GM18511 (cell line): Measurements from ENCODE around the gene KCNIP1.

Experiments
- ATAC-seq: cut with Tn5 transposase; IDR thresholded peaks from one replicate; pipeline ENCODE4 v1.9.1; 2021; ENCODE audit warnings: mild to moderate bottlenecking, moderate library complexity; ENCODE audit not compliant: unreplicated experiment

KCNIP1 gene

GRCh38 chr5:170590566-170590965 is 86.7 kb downstream of the KCNIP1 start:
- no peak for ATAC-seq

DNA sequence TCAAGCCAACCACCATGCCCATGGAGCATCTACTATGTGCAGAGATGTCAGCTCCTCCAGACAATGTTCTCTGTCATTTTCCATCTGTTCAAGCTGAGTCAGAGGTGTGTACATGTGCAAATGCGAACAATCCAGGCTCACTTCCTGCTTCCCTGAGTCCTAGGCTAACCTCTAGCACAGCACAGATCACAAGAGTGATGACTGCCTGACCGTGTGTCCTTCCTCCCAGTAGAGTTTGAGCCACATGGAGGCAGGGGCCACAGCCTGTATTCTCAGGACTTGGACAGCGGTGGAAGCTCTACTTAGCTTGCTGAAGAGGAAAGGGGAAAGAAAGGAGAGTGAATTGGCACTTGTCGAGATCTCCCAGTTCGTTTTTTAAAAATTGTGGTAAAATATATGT is 87.2 kb downstream of the KCNIP1 start:
- no peak for ATAC-seq

DNA sequence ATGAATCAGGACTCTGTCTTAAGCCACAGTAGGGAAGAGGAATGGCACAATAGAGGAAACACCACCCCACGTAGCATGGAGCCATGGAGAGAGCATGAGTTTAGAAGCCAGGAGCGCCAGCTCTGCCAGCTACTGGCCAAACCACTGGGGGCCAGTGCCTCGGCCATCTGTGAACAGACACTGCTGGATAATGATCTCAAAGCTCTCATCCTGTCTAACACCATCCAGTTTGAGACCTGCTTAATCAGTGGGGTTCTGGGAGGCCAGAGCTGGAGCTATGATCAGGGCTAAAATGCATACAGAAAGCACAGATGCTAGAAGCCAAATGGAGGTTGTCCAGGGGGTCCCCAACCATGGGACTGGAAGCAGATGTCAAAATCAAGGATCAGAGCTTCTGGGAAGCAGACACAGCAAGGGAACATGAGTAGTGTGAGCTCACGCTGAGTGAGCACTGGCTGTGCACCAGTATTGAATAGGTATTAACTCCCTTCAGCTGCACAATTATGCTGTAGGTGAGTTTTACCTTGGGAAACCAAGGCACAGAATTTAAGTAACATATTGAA is 92.7 kb downstream of the KCNIP1 start:
- ATAC-seq, result no peak

DNA sequence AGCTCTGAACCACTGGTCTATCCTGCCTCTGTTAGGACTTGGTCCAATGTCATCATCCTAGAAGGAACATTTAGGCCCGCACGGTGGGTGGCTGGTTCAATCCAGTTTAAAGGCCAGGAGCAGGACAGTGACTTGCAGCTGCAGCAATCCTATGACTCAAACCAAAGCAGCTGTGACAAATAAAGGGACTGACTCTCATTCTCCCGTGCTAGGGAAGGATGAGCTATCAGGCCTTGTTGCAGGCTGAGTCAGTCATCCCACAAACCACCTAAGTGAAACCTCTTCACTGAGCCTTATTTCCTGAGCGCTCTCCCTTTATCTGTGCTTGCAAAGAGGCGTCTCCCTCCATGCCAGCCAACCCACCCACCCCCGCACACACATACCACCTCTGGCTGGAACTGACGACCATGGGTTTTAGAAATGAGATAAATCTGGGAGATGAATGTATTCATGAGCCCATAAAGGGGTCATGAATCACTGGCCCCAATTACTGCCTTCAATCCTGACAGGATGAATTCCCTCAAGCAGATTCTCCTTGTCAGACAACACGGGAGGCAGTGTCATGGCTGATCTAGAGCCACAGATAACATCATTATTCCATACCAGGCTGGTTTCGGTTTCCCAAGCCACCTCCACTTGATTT is 93.4 kb downstream of the KCNIP1 start:
- ATAC-seq, result no peak

DNA sequence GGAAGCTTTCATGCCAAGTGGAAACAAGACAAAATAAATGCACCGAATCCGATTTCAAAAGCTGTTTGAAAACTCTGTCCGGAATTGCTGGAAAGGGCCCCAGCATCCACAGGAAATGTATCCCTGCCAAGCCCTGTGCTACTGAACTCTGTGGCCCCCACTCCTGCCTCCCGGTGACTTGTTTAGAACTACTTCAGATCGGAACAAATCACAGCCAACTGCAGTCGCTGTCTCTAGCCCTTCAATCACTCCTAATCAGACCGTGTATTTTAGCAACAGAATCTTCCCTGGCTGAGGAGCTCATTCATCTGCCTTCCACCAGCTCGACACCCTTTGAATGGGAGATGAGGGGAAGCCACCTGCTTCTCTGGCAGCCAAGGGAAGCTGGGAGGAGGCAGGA is 94.1 kb downstream of the KCNIP1 start:
- no peak for ATAC-seq

DNA sequence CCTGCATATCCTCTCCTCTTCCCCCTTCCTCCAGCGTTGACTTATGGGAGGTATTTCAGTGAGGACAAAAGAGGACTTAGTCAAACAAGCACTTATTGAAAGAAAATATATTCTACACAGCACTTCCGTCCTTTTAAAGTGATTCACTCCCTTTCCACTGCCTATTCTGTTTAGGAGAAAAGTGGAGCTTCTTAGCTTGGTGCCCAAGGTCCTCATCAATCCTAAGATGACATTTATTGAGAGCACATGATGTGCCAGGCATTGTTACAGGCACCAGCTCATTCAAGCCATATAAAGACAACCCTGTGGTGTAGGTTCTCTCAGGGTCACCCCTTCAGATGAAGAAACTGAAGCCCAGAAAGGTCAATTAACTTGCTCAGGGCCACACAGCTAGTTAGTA is 95.9 kb downstream of the KCNIP1 start:
- ATAC-seq, result no peak

DNA sequence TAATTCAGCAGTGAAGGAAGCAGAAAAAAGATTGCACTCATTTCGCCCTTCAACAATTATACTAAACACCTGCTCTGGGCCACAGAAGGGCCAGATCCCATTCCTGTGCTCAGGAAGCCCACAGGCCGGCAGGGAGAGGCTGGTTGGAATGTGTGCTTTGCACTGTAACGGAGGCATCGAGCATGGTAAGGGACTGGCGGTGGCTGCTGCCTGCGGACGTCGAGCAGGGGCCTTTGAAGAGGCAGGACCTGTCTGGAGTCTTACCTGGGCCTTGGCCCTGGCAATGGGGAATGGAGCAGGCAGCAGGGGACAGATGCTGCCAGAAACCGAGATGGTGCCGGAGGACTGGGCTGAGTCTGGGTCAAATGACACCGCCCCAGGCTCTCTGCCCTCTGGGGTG is 97.8 kb downstream of the KCNIP1 start:
- ATAC-seq, result no peak

- ATAC-seq, result no peak
These were observed 99.3 kb downstream of the KCNIP1 start for GRCh38 chr5:170603109-170603508.

- ATAC-seq, result no peak
These were observed 100.1 kb downstream of the KCNIP1 start for GRCh38 chr5:170603578-170604565.

- ATAC-seq, result no peak
These were observed 103.1 kb downstream of the KCNIP1 start for GRCh38 chr5:170606941-170607340.

- no peak for ATAC-seq
These were observed 107.8 kb downstream of the KCNIP1 start for GRCh38 chr5:170611449-170612090.

- no peak for ATAC-seq
These were observed 108.4 kb downstream of the KCNIP1 start for GRCh38 chr5:170612256-170612678.

DNA sequence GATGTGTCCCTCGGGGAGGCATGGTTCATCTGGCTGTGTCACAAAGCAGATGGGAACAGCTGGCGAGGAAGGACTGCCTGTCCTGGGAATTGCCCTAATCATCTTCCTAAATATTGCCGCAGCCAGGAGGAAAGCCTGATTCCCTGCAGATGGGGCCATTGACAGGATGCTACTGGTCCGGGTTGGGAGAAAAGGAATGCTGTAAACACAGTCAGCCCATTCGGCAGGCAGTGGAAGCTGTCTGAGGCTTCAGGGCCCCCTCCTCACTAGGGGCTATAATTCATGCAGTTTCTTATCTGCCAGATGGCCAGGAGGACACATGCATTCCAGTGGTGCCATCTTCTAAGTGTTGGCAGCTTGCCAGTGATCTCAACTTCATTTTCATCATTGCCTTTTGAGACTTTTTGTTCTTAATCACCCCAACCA is 110.3 kb downstream of the KCNIP1 start:
- ATAC-seq, result no peak

DNA sequence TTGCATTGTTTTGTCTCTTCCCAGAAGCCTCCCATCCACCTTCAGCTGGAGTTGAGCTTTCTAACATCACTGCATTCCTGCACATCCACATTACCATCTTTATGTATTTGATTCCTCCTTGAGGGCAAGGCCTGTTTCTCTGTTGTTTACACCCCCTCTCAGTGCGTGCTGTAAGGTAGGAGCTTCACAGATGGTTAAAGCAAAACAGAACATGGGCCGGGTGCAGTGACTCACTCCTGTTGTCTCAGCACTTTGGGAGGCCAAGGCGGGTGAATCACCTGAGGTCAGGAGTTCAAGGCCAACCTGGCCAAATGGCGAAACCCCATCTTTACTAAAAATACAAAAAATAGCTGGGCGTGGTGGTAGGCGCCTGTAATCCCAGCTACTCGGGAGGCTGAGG is 110.9 kb downstream of the KCNIP1 start:
- no peak for ATAC-seq

- ATAC-seq, result no peak
These were observed 114.0 kb downstream of the KCNIP1 start for GRCh38 chr5:170617533-170618490.

DNA sequence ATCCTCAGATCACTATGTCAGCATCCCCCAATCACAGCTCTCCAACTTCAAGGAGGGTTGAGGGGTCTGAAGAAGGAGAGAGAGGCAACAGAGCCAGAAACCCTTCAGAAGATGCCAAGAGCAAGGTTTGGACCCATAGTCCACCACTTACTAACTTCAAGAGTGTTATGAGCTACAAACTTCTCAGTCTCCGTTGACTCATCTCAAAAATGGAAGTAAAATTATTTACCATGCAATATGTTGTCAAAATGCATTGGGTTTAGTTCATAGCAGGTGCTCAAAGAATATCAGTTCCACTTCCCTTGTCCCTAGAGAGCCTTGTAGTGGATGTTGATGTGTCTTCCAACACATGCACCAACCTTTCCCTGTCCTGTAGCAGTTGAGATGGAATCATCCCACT is 116.0 kb downstream of the KCNIP1 start:
- peak; percentile 66 for ATAC-seq

- no peak for ATAC-seq
These were observed 119.1 kb downstream of the KCNIP1 start for GRCh38 chr5:170622933-170623332.

DNA sequence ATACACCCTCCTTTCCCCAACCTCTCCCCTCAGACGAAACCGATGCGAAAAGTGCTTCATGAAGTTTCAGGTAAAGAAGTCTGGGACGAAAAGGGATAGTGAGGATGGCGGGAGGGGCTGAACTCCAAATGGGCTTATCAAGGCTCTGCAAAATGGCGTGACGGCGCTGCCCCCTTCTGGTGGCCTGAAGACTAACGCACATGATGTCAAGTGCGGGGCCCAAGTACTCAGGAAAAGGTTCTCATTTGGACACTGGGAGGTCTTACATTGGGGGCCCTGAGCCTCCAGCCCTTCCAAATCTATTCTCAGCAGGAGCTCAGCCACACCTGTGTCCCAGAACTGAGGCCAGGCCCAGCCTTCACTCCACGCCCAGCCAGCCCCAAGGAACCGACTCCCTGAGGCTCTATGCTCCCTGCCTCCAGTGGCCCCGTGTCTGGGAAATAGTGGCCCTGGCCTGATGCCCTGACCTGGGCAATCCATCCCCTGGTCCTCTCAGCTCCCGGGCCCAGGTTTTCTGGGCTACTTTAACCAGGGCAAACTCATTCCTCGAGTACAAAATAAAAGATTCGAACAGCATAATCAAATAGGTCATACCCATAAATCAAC is 119.9 kb downstream of the KCNIP1 start:
- no peak for ATAC-seq

DNA sequence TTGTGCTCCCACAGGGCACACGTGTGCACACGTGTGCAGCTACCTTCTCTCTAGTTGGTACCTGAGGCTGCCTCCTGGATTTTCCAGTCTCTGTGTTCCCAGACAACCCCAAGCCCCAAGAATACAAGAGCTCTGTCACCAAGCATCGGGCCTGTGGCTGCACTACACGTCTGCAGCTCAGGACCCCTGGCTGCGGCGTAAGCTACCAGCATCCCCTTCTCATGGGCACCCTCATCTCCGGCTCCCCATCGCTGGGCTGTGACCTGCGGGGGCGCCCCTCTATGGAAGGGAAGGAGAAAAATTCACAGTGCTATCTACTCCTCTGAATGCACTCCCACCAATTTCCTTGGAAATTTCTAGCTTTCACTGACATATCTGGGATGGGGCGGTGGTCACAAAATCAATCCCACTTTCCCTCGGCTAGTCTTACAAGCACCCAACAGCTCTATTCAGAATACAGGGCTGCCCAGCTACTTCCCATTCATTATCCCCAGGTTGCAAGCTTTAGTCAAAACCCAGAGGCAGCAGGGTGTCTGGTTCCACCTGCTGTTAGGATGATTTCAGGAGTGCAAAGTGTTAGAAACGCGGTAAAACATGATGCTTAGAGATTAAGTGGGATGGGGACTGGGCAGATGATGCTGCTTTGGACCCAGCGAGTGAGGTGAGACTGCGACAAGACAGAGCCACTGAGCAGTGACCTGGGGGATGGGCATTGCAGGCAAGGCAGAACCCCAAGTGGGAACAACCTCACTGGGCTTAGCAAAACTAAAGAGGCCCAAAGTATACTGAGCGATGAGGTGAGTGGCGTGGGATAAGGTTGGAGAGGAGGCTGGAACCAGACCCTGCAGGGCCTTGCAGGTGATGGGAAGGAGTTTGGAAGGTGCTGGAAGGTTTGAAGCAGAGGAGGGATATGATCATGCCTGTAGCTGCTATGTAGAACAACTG is 121.7 kb downstream of the KCNIP1 start:
- no peak for ATAC-seq
